Ascending aorta (tissue), 2 donors: ENCODE data around the gene PPP1R27. TPM values are rescaled to one million over a fixed set of nuclear protein-coding genes. Genes with fewer than 3 reads are reported as not detected.

Experiments
- DNase-seq, 2 donors: peaks; one replicate each; pipeline ENCODE4 v3.0.0-alpha.2; 2019; ENCODE audit warnings: low spot score in 2 of 2
- H3K27ac ChIP-seq, 2 donors: fragments of 200-600 bp; sonication (generic); one replicate each; pipeline ENCODE4 v1.5.1; 2016 to 2017; ENCODE audit warnings: mild to moderate bottlenecking in 1 of 2
- H3K27me3 ChIP-seq: fragments of 200-600 bp; sonication (generic); one replicate; pipeline ENCODE4 v1.5.1; 2017
- H3K36me3 ChIP-seq, 2 donors: fragments of 200-600 bp; sonication (generic); one replicate each; pipeline ENCODE4 v1.5.1; 2016
- H3K4me1 ChIP-seq, 2 donors: fragments of 200-600 bp; sonication (generic); one replicate each; pipeline ENCODE4 v1.5.1; 2016 to 2017; ENCODE audit warnings: mild to moderate bottlenecking in 1 of 2
- H3K4me3 ChIP-seq, 2 donors: fragments of 200-600 bp; sonication (generic); one replicate each; pipeline ENCODE4 v1.5.1; 2016 to 2017; ENCODE audit warnings: mild to moderate bottlenecking in 1 of 2
- H3K9me3 ChIP-seq, 2 donors: fragments of 200-600 bp; sonication (generic); one replicate each; pipeline ENCODE4 v1.5.1; 2016
- CTCF ChIP-seq, 3 experiments: fragments of 200-600 bp in 2 of 3; fragments of 450-650 bp in 1 of 3; sonication (generic) in 2 of 3; IDR thresholded peaks; one replicate each; pipeline ENCODE4 v1.5.1; 2016 to 2019; ENCODE audit warnings: antibody characterized with exemption in 3 of 3, mild to moderate bottlenecking in 1 of 3, moderate library complexity in 1 of 3
- intact Hi-C: fragments of 100-400 bp; cut with DNase I; formaldehyde crosslinking; loops from one replicate; pipeline ENCODE4 v1.15.1; 2023
- total RNA-seq: library from RNA; depleted of rRNA; stranded (reverse); fragments of >200 nt; gene quantifications from one replicate; pipeline ENCODE4 v1.1.0, GENCODE V29; 2016

The PPP1R27 gene
- total RNA-seq, 1 donor from 2014 or later: not detected

DNA sequence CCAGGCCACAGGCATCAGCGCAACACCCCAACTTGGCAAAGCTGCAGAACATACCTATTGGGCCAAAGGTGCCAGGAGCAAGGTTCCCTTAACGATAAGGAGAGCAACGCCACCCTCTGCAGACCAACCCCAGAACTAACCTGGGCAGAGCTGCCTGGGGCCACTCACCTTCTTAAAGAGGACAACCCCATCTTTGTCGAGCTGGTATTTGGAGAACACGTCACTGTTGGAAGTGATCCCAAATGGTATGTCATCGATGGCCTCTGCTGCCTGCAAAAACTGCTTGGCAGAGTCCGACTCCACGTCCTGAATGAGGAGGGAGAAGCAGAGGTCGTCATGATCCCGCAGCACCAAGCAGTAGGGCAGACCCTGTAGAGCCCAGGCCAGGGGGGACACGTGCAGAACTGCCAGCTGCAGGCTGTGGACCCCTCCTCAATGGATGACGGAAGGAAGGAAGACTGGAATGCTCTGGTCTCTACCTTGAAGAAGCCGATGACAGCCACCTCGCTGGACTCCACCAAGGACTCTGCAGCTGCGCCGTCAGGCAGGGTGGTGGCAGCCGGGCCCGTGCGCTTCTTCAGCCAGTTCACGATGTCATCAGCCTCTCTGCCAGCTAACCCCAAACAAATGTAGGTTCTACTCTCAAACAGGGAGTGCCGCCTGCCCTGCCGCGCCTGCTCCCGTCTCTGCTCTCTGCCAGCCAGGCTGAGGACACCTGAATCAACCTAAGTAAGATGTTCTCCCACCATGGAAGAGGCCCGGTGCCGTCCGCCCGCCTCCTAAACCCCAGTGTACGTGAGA lies 20.3 kb upstream of the PPP1R27 start:
- peaks cover 10 to 16% of the 10 kb centered on the region in 2 donors for H3K4me1 ChIP-seq
- H3K9me3 ChIP-seq: no peaks in the 10 kb centered on the region
- H3K27ac ChIP-seq: no peak overlapping the region
- H3K4me3 ChIP-seq: no peak overlapping the region
- no peak for TF ChIP-seq CTCF (IDR thresholded peaks at IDR 0.05)
- DNase-seq: no peak
- peaks cover 59 to 79% of the 10 kb centered on the region in 2 donors for H3K36me3 ChIP-seq
- no peaks in the 10 kb centered on the region for H3K27me3 ChIP-seq
- intact Hi-C loops: no loop called here

GRCh38 chr17:81852237-81852636 lies 17.4 kb upstream of the PPP1R27 start:
- intact Hi-C loops: no loop called here
- TF ChIP-seq CTCF (IDR thresholded peaks at IDR 0.05): no peak
- no peak for DNase-seq
- H3K36me3 ChIP-seq: peaks cover 75 to 90% of the 10 kb centered on the region in 2 donors
- no peak overlapping the region for H3K4me3 ChIP-seq
- no peak overlapping the region for H3K27ac ChIP-seq
- H3K27me3 ChIP-seq: no peaks in the 10 kb centered on the region
- no peaks in the 10 kb centered on the region for H3K4me1 ChIP-seq
- H3K9me3 ChIP-seq: no peaks in the 10 kb centered on the region

GRCh38 chr17:81851423-81851822 lies 16.6 kb upstream of the PPP1R27 start:
- TF ChIP-seq CTCF (IDR thresholded peaks at IDR 0.05): no peak
- Histone ChIP-seq H3K36me3 (peaks cover 82 to 90% of the 10 kb centered on the region in 2 donors), H3K4me3 (no peak overlapping the region), H3K27me3 (no peaks in the 10 kb centered on the region), H3K9me3 (no peaks in the 10 kb centered on the region), H3K4me1 (no peaks in the 10 kb centered on the region), H3K27ac (no peak overlapping the region)
- no peak for DNase-seq
- intact Hi-C loops: no loop called here

DNA sequence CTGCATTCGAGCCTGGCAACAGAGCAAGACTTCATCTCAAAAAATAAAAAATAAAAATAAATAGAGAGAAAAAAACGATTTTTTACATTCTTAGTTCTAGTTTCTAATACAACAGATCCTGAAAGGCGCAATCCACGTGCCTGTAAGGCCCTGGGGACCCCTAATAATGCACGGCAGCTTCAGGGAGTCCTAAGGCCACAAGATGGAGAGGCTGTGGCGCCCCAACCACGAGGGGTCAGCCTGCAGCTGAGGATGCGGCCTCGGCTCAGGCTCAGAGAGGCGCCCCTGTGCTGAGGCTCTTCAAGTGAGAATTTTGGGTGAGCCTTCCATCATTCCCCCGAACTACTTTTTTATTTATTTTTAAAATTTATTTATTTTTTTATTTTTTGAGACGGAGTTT lies 14.6 kb upstream of the PPP1R27 start:
- intact Hi-C loops: no loop called here
- H3K9me3 ChIP-seq: no peaks in the 10 kb centered on the region
- DNase-seq: no peak
- no peaks in the 10 kb centered on the region for H3K4me1 ChIP-seq
- no peaks in the 10 kb centered on the region for H3K27me3 ChIP-seq
- no peak overlapping the region for H3K27ac ChIP-seq
- H3K36me3 ChIP-seq: peaks cover 82 to 93% of the 10 kb centered on the region in 2 donors
- no peak overlapping the region for H3K4me3 ChIP-seq
- TF ChIP-seq CTCF (IDR thresholded peaks at IDR 0.05): no peak

DNA sequence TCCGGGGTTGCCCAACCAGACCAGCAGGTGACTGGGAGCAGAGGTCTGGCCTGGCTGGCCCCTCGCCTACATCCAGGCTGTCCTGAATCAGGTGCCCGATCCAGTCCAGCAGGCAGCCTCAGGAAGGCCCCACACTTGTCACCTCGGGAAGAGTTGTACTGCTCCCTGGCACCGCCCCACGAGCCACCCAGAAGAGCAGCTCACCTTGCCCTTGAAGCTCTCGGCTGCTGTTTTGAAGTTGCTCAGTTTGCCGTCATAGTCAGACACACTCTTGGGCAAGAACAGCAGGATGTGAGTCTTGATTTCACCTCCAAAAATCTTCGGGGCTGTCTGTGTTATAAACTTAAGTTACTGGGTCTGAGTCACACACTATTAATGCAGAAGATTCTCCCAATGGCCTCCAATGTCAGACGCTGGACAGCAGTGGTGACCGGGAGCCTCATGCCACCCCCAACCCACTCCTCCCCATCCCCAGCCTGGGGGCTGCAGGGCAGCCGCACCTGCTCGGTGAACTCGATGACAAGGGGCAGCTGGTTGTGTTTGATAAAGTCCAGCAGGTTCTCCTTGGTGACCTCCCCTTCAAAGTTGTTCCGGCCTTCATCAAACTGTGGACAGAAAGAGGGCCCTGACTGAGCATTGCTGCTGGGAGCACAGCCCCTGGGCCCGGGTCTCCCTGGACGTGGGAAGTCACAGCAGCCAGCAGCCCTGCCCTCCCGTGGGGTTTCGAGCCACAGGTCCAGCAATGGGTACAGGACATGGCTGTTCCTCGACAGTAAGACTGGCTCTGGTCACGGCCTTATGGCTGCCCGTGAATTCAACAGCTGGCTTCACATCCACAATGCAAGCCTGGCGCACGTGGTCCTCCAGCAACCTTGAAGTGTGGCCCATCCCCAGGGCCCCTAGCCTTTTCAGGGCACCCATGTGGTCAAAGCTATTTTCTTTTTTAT lies 12.2 kb upstream of the PPP1R27 start:
- no peak for TF ChIP-seq CTCF (IDR thresholded peaks at IDR 0.05)
- Histone ChIP-seq H3K4me3 (no peak overlapping the region), H3K36me3 (peaks cover 77 to 91% of the 10 kb centered on the region in 2 donors), H3K9me3 (no peaks in the 10 kb centered on the region), H3K27ac (no peak overlapping the region), H3K4me1 (no peaks in the 10 kb centered on the region), H3K27me3 (no peaks in the 10 kb centered on the region)
- no peak for DNase-seq
- intact Hi-C loops: no loop called here
